ENCODE measurements around the gene ACSL1. TPM values are rescaled to one million over a fixed set of nuclear protein-coding genes. Genes with fewer than 3 reads are reported as not detected.
A peak's percentile ranks its signal among the peaks of the same experiment; 100 is the strongest.

The ACSL1 gene
- total and polyA plus RNA-seq, 9 of the 15 experiments (the other 6 are each of a cell fraction or from before 2014, with no cell fraction given) = 6.7 to 24.1 (median 15.0) TPM

DNA sequence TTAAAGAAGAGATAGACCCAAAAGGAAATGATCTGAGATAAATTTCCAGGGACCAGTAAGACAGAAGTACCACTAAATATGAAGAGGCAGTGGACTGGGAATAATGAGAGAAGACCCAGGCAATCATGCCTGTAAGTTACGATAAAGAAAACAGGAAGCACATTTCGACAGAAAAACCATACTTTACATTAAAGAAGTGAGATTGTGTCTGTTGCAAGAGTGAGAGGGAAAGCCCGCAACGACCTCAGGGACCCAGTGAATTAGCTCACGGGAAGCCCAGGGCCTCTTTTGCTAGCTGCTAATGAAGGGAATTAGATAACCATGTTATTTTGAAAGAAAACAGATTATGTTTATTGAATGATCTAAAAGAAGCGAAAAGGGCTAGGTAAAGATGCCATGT is 28.9 kb upstream of the ACSL1 start (continued):
- TF ChIP-seq, protein P1, sequence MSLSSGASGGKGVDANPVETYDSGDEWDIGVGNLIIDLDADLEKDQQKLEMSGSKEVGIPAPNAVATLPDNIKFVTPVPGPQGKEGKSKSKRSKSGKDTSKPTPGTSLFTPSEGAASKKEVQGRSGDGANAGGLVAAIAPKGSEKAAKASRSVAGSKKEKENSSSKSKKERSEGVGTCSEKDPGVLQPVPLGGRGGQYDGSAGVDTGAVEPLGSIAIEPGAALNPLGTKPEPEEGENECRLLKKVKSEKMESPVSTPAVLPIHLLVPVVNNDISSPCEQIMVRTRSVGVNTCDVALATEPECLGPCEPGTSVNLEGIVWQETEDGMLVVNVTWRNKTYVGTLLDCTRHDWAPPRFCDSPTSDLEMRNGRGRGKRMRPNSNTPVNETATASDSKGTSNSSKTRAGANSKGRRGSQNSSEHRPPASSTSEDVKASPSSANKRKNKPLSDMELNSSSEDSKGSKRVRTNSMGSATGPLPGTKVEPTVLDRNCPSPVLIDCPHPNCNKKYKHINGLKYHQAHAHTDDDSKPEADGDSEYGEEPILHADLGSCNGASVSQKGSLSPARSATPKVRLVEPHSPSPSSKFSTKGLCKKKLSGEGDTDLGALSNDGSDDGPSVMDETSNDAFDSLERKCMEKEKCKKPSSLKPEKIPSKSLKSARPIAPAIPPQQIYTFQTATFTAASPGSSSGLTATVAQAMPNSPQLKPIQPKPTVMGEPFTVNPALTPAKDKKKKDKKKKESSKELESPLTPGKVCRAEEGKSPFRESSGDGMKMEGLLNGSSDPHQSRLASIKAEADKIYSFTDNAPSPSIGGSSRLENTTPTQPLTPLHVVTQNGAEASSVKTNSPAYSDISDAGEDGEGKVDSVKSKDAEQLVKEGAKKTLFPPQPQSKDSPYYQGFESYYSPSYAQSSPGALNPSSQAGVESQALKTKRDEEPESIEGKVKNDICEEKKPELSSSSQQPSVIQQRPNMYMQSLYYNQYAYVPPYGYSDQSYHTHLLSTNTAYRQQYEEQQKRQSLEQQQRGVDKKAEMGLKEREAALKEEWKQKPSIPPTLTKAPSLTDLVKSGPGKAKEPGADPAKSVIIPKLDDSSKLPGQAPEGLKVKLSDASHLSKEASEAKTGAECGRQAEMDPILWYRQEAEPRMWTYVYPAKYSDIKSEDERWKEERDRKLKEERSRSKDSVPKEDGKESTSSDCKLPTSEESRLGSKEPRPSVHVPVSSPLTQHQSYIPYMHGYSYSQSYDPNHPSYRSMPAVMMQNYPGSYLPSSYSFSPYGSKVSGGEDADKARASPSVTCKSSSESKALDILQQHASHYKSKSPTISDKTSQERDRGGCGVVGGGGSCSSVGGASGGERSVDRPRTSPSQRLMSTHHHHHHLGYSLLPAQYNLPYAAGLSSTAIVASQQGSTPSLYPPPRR (CRISPR knock-in tag; IDR thresholded peaks at IDR 0.05; ENCODE audit: borderline replicate concordance) = no peak
- no peak for TF ChIP-seq GTF2A2 (tag; IDR thresholded peaks at IDR 0.05)
- no peak for TF ChIP-seq ADNP (tag; IDR thresholded peaks at IDR 0.05)
- 0 out of 2 replicates have a peak, but pooled peaks have one; percentile 5 for TF ChIP-seq MGA (IDR thresholded peaks at IDR 0.05)
- no peak for TF ChIP-seq ZFPM2 (CRISPR knock-in tag; IDR thresholded peaks at IDR 0.05)
- TF ChIP-seq DACH1 (IDR thresholded peaks at IDR 0.05; ENCODE audit: partially characterized antibody) = no peak
- no peak for TF ChIP-seq ZNF766 (CRISPR knock-in tag; conservative IDR thresholded peaks at IDR 0.05)
- no peak for TF ChIP-seq ZC3H11A (IDR thresholded peaks at IDR 0.05; ENCODE audit: low read depth, low read length)
- no peak for TF ChIP-seq ZNF175 (CRISPR knock-in tag; IDR thresholded peaks at IDR 0.05; ENCODE audit: low read depth)
- TF ChIP-seq TCF7 (IDR thresholded peaks at IDR 0.05; ENCODE audit: borderline replicate concordance) = no peak
- TF ChIP-seq FOXO4 (CRISPR knock-in tag; IDR thresholded peaks at IDR 0.05) = no peak

All from K562 (cell line).